GM19455 (cell line): Measurements from ENCODE around the gene SVBP.
"Not testable (repeated sequence)": the region's sequence is repeated elsewhere in the genome, so short reads cannot be mapped to it uniquely, and the experiment has no call there.

Experiments
- ATAC-seq: cut with Tn5 transposase; IDR thresholded peaks from one replicate; pipeline ENCODE4 v1.9.1; 2021; ENCODE audit not compliant: unreplicated experiment

SVBP gene, protein sequence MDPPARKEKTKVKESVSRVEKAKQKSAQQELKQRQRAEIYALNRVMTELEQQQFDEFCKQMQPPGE

DNA sequence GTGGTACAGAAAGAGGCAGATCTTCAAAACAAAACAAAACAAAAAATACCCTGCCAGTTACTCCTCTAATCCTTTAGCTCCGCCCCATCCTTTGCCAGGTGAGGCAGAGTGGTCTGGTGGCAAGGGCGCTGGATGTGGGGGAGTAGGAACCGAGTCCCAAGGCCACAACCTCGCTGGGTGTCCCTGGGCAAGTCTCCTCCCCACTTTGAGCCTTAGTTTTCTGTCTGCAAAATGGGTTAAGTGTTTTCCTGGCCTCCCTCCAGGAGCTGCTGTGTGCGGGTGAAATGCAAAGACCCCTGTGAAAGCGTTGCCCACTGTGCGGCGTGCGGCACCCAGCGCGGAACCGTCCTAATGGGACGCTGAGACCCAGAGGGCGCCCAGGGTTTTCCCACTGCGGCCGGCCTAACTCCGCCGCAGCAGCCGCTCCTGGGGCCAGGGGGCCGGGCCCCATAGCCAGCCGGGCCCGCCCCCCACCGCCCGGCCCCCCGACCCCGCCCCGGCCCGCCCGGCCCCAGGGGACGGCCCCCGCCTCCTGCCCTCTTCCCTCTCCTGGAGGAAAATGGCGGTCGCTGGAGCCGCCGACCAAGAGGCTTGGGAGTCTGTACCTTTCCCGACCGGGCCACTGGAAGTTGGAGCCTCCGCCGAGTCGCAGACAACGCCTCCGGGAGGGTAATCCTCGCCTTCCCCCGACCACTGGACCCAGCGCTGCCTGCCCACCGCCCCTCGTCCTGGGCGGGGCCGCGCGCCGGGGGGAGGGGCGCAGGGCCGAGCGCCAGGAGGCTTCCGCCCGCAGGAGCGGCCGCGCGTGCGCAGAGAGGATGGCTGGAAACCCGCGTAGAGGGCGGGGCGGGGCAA is at the start of gene SVBP, which contains the start of gene ERMAP:
Gene SVBP, minus strand, starts transcription at position 813 of the 855 bp plus-strand sequence. CDS start 853 bp downstream, outside the sequence.
Gene ERMAP, plus strand, starts transcription at position 538 of the 855 bp plus-strand sequence. CDS start 13,327 bp downstream, outside the sequence.
- peak; percentile 80 for ATAC-seq

DNA sequence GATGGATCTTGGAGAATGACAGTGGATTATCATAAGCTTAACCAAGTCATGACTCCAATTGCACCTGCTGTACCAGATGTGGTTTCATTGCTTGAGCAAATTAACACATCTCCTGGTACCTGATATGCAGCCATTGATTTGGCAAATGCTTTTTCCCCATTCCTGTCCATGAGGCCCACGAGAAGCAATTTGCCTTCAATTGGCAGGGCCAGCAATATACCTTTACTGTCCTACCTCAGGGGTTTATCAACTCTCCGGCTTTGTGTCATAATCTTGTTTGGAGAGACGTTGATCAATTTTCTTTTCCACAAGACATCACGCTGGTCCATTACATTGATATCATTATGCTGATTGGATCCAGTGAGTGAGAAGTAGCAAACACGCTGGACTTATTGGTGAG is 49.4 kb upstream of the SVBP start:
- no peak for ATAC-seq

DNA sequence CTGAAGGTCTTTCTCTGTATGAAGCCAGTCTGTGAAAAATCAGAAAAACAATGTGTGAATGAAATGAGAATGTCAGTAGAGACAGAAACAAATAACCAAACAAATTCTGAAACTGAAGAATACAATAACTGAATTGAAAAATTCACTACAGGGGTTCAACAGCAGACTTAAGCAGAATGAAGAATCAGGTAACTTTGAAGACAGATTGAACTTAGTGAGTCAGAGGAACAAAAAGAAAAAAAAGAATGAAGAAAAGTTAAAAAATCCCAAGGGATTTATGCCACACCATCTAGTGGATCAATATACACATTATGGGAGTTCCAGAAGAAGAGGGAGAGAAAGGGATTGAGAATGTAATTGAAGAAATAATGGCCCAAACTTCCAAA is 43.8 kb upstream of the SVBP start:
- no peak for ATAC-seq

DNA sequence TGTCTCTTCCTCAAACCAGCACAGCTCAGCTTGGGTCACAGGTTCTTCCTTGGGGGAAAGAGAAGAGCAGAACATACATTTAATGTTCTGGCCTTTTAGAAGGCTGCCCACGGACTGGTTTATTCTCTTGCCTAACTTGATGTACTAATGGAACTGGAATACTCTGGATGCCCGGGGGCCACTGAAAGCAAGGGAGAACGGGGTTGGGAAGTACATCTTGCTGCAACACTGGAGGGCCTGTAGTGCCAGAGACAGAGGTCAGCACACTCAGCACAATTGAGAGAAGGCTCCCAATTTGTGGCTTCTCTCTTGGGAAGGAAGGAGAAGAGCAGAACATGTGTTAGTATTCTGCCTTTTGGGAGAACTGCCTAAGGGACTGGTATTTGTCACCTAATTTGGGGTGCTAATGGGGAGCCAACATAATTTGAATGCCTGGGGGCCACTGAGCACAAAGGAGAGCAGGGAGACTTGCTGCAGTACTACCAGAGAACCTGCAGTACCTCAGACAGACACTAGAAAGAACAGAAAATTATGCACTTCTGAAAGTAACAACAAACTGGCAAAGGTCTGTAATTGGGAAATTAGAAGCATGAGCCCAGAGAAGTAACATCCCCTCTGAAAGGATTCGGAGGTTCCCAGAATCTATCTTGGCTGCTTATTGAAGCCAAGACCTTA is 43.3 kb upstream of the SVBP start:
- no peak for ATAC-seq

DNA sequence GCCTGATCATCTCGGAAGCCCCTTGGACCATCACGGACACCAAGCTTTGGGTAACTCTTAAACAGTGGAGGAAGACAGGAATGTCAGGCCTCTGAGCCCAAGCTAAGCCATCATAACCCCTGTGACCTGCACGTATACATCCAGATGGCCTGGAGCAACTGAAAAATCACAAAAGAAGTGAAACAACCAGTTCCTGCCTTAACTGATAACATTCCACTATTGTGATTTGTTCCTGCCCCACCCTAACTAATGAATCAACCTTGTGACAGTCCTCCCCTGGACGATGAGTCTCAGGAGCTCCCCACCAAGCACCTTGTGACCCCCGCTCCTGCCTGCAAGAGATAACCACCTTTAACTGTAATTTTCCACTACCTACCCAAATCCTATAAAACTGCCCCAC is 42.2 kb upstream of the SVBP start:
- not testable (repeated sequence) for ATAC-seq

DNA sequence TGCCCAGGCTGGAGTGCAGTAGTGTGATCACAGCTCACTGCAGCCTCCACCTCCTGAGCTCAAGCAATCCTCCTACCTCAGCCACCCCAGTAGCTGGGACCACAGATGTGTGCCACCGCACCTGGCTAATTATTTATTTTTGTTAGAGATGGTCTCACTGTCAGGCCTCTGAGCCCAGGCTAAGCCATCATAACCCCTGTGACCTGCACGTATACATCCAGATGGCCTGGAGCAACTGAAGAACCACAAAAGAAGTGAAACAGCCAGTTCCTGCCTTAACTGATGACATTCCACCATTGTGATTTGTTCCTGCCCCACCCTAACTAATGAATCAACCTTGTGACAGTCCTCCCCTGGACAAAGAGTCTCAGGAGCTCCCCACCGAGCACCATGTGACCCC is 39.4 kb upstream of the SVBP start:
- ATAC-seq: not testable (repeated sequence)

DNA sequence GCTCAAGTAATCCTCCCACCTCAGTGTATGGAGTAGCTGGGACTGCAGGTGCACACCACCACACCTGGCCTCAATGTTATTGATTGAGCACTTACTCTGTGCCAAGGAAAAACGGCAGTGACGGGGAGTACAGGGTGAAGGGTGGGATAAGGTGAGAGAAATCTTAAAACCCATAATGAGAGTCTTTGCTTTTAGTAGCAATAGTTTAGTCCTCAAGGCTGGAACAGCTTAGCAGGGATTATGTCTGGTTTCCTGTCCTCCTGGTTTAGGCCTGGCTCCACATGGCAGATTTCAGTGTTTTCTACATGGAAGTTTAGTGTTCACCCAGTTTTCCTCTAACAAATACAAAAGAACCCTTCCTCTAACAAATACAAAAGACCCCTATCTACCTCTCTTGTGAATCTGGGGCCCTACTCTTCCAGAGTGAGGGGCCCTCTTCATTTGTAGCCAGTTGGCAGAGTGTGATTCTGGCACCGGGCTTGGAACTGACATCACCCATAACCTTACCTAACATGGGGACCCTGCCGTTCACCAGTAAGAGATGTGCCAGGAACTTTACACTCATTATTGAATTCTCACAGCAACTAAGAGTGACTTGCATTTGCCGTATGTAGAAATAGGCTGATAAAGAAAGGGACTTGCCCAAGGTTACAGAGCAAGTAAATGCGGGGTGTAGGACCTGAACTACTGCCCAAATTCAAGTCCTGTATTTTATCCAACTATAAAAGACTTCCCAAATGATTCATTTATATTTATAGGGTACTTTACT is 36.1 kb upstream of the SVBP start:
- ATAC-seq: no peak

DNA sequence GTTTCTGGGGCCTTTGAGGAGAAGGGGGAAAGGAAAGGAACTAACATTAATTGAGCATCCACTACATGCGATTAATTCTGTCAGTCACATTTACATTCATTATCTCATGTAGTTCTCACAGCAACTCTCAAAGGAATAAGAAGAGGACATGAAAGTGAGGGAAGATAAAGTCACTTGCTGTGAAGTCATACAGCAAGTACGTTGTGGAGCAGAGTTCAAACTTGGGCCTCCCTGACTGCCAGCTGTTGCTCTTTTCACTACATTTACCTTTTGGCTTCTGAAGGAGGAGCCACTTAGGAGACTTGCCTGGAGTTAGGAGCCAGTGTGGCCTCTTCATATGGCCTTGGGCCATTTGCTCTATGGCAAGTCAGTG is 35.4 kb upstream of the SVBP start:
- no peak for ATAC-seq

DNA sequence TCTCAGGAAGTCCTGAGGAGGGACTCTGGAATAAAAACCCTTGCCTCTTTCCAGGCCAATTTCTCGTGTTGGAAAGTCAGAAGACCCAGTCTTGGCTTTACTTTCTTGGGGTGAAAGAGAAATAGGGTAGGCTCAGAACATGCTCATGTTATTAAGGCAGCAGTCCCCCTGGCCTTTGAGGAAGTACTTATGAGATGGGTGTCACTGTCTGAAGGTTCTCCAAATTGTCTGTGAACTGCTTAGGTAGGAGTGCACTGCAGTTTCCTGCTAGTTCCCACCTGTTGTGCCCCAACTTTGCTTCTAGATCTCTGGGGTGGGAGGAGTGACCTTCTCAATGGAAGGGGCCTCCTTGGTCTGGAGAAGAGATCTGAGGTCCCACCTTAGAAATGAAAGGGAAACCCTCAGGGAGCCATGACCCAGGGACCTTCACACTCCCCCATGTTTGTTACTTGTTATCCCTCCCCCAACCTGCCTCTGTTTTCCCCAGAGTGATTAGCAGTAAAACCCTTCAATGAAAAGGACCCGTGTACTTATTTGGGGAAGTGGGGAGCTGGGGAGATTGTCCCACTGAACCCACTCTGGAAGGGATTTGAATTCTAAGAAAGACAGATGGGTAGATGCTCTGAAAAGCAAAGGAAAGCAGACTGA is 34.9 kb upstream of the SVBP start:
- ATAC-seq: no peak

DNA sequence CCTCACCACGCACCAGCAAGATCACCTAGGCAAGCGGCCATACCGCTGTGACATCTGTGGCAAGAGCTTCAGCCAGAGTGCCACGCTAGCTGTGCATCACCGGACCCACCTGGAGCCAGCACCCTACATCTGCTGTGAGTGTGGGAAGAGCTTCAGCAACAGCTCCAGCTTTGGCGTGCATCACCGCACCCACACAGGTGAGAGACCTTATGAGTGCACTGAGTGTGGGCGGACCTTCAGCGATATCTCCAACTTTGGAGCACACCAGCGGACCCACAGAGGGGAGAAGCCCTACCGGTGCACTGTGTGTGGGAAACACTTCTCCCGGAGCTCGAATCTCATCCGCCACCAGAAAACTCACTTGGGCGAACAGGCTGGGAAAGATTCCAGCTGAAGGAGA is 34.2 kb upstream of the SVBP start:
- no peak for ATAC-seq

DNA sequence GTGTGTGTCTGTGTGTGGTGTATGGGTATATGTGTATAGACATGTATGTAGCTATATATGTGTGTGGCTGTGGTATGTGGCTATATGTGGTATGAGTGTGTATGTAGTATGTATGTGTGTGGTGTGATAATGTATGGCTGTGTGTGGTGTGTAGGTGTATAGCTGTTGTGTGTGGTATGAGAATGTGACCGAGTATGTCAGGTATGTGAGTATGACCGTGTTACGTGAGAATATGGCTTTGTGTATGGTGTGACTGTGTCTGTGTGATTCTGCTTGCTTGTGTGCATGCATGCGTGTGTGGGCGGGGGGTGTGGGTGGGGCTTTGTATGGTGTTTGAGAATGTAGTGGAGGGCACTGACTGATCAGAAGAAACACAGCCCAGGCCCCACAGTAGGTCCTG is 32.7 kb upstream of the SVBP start:
- no peak for ATAC-seq

DNA sequence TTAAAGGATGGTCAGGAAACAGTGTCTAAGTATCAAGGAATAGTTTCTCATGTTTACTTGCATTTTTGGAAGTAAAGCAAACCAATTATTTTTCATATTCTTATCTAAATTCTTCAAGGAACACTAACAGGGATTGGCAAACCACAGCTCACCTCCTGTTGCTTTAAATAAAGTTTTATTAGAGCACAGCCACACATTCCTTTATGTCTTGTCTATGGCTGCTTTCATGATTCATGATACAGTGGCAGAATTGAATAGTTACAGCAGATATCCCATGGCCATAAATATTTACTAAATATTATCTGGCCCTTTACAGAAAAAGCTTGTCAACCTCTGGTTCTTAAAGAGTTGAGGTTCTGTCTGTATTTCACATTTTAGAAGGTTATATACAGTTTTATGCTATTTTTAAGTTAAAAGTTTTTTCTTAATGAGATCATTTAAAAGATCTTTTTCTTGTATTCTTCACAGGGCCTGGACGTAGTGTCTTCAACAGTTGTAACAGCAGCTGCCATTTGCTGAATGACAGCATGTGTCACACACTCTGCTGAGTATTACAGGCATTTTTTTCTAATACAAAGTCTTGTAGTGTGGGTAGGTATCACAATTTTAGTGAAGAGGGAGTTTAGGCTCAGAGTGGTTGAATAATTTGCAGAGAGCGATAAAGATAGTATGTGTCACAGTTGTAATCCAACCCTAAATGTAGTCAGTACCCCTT is 31.8 kb upstream of the SVBP start:
- ATAC-seq: no peak

DNA sequence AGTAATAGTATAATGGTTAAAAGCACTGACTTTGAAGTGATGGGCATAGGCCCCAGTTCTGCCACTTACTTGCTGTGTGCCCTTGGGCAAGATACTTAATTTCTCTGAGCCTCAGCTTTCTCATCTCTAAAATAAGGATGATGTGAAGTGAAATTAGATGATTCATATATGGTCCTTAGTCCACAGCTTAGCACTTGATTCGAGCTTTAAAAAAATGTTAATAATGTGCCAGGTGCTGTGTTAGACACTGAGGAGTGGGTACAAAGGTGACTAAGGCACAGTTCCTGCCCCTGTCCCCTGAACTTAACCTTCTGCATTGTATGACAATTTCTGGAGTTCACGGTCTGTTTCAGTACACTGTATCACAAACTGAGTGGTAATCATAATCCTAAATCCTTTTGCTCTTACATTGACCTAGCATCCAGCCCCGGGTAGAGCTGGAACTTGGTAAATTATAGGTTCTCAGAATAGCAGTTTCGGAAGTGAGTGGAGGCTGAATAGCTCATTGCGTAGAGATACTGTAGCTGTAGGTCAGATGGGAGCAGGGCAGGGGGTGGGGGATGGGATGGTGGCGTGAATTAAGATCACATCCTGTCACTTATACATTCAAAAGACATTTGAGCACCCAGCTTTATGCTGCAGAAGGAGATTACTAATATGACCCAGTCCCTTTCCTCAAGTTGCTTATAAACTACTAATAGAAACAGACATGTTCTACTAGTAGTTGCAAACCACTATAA is 30.7 kb upstream of the SVBP start:
- ATAC-seq: no peak

DNA sequence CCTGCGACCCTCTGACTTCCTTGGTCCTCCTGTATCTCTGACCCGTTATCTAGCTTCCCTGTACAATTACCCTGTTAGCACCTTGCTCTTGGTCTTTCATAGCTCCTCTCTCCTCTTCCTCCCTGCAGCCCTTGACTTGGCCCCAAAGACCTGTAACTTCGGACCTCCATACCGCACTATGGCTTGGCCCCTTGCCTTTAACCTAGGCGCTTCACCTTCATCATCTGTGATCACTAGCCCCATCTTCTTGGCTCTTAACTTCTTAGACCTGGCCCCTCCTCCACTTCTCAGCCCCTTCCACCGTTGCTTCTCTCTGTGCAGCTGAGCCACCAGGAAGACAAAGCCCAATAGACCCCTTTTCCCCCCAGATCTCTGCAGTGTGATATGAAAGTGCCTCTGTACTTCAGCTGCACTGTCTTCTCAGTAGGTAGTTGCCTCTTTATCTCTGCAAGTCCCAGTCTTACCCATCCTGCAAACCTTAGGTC is 30.0 kb upstream of the SVBP start:
- ATAC-seq: no peak

DNA sequence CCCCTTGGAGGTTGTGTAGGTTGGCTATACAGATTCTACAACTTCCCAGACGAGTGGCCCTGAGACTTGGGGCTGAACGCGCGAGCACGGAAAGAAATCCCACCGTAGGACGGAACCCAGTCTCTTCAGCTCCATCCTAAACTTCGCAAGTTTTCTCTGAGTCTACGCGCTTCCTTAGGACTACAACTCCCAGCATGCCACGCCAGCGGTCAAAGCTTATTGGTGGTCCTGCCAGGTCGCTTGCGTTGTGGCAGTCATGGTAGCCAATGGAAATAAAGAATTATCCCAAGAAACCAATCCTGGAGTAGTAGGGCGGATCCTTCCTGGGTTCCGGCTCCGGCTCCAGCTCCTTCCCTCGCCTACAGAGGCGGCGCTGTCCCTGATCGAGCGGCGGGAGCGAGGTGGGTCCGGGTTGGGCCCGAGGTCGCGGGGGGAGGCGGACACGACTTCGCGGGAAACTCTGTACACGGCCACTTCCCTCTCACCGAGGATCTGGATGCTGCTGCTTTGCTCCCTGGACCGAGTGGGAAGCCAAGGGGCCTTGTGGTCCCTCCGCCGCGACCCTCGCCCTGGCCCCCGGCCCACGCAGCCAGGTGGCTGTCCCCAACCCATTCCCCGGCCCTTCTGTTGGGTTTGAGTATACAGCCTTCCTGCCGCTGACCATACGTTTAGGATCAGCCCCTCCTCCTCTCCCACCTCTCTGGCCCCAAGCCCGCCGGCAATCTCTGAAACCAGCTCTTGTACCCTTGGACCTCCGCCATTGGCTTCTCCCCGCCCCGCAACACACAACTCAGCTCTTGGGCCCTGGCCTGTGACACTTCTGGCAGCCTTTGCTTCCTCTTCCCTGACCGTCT is 29.3 kb upstream of the SVBP start, which contains the start of gene ZNF691:
Gene ZNF691, plus strand, starts transcription at position 357 of the 854 bp plus-strand sequence. CDS start 3,046 bp downstream, outside the sequence.
- ATAC-seq: peak; percentile 92

DNA sequence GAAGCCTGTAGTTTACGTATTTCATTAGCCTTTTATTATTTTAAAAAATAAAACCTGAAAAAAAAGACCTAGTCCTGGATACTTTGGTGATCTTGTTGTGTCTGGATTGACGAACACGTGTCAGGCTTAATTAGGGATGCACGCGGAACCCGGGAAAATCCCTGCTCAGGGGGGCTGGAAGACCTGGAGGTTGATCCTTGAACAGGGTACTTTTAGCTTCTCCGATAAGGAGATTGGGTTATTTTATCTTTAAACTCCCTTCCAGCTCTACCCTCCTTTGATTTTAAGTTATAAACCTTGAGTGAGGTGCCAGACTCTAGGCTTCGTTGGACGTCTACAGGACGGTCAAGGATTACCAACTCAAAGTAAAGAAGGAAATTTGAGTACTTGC is 28.7 kb upstream of the SVBP start:
- ATAC-seq: peak; percentile 24

DNA sequence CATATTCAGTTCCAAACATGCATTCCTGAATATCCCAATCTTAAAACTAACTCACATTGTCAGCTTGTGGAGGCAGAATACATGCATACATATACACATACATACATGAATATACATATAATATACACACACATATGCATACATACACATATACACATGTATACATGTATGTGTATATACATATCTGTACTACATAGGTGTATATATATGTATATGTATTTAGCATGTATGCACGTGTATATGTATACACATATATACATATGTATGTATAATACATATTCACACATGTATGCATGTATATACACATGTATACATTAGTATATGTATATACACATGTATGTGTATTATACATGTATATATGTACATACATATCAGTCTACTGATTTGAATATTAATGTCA is 28.0 kb upstream of the SVBP start:
- no peak for ATAC-seq

DNA sequence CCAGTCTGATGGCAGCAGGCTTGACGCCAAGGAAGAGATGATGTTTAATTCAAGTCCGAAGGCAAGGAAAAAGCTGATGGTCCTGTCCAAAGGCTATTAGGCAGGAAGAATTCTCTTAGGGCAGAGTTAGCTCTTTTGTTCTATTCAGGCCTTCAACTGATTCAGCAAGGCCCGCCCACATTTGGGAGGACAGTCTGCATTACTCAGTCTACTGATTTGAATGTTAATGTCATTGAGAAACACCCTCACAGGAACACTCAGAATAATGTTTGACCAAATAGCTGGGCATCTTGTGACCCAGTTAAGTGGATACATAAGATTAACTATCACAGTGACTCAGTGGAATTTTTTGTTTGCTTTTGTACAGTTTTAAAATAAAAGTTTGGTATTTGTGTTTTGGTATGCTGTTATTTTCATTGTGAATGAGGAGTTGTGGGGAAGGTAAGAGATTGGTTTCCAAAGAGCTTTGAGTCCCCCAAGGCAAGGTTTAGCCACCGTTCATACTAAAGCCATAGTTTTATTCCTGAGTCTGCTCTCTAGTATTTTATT is 27.5 kb upstream of the SVBP start:
- ATAC-seq: no peak
